GM19463 (cell line): ENCODE measurements around the gene BLZF1.
"Not testable (repeated sequence)": the region's sequence is repeated elsewhere in the genome, so short reads cannot be mapped to it uniquely, and the experiment has no call there.

ENCODE experiments used
- ATAC-seq: cut with Tn5 transposase; IDR thresholded peaks from one replicate; pipeline ENCODE4 v1.9.1; 2021; ENCODE audit warnings: mild to moderate bottlenecking, moderate library complexity; ENCODE audit not compliant: unreplicated experiment

BLZF1 gene

GRCh38 chr1:169360415-169360814 is 7.6 kb upstream of the BLZF1 start:
- ATAC-seq, result no peak

- no peak for ATAC-seq
Measured at GRCh38 chr1:169361281-169361680, 6.7 kb upstream of the BLZF1 start.

GRCh38 chr1:169363046-169363730 is 4.8 kb upstream of the BLZF1 start:
- ATAC-seq, result no peak

- ATAC-seq, result no peak
Measured at GRCh38 chr1:169364948-169365347, 3.0 kb upstream of the BLZF1 start.

GRCh38 chr1:169367096-169367685 is 804 bp upstream of the BLZF1 start:
- no peak for ATAC-seq

GRCh38 chr1:169368406-169368769 is 393 bp downstream of the BLZF1 start:
- no peak for ATAC-seq

GRCh38 chr1:169371404-169371803 is 3.4 kb downstream of the BLZF1 start:
- no peak for ATAC-seq

GRCh38 chr1:169381162-169381561 is 13.2 kb downstream of the BLZF1 start:
- ATAC-seq, result no peak

GRCh38 chr1:169383449-169383848 is 15.5 kb downstream of the BLZF1 start:
- no peak for ATAC-seq

- ATAC-seq, result no peak
Measured at GRCh38 chr1:169387399-169387798, 19.4 kb downstream of the BLZF1 start.

- ATAC-seq, result peak; percentile 85
Measured at GRCh38 chr1:169390303-169390702, 22.3 kb downstream of the BLZF1 start.

- ATAC-seq, result no peak
Measured at GRCh38 chr1:169392406-169392805, 24.4 kb downstream of the BLZF1 start.

GRCh38 chr1:169395955-169396354 is 28.0 kb downstream of the BLZF1 start:
- ATAC-seq, result no peak

- not testable (repeated sequence) for ATAC-seq
Measured at GRCh38 chr1:169402578-169402977, 34.6 kb downstream of the BLZF1 start.

GRCh38 chr1:169408340-169408739 is 40.3 kb downstream of the BLZF1 start:
- not testable (repeated sequence) for ATAC-seq

GRCh38 chr1:169414952-169415351 is 47.0 kb downstream of the BLZF1 start:
- ATAC-seq, result no peak

- ATAC-seq, result no peak
Measured at GRCh38 chr1:169421309-169421708, 53.3 kb downstream of the BLZF1 start.

- ATAC-seq, result no peak
Measured at GRCh38 chr1:169426174-169426705, 58.2 kb downstream of the BLZF1 start.

GRCh38 chr1:169427081-169427641 is 59.2 kb downstream of the BLZF1 start, which contains the start of gene CCDC181:
Gene CCDC181, minus strand, starts transcription at chr1:169427474. Its CDS starts 2,547 bp downstream, at chr1:169424927.
- peak; percentile 96 for ATAC-seq
